ENCODE results near the gene ARL14EP. TPM values are rescaled to one million over a fixed set of nuclear protein-coding genes. Genes with fewer than 3 reads are reported as not detected.

The ARL14EP gene
- total RNA-seq, 1 donor from 2014 or later = 25.4 TPM

- Mint-ChIP-seq H3K27me3 (ENCODE audit: low read depth, unreplicated experiment) (peaks cover 1% of the 10 kb centered on the region), H3K36me3 (ENCODE audit: low read depth, unreplicated experiment) (no peaks in the 10 kb centered on the region), H3K27ac (ENCODE audit: unreplicated experiment) (no peak overlapping the region), H3K4me3 (ENCODE audit: unreplicated experiment) (no peak overlapping the region), H3K9me3 (ENCODE audit: unreplicated experiment) (peaks cover 2% of the 10 kb centered on the region), H3K4me1 (ENCODE audit: low read depth, unreplicated experiment) (peaks cover 6% of the 10 kb centered on the region)
- H3K9me3 ChIP-seq (ENCODE audit: insufficient read depth, low read depth, low read length) = no peaks in the 10 kb centered on the region
- H3K9ac ChIP-seq (ENCODE audit: low read length) = no peak overlapping the region
- no peaks in the 10 kb centered on the region for H3K4me1 ChIP-seq (ENCODE audit: insufficient read depth, low read length)
- H2AFZ ChIP-seq (ENCODE audit: low read depth, low read length) = no peak overlapping the region
- H3K36me3 ChIP-seq (ENCODE audit: insufficient read depth, low read length) = no peaks in the 10 kb centered on the region
- H4K20me1 ChIP-seq (ENCODE audit: insufficient read depth, low read length) = no peaks in the 10 kb centered on the region
- H3K4me3 ChIP-seq (ENCODE audit: insufficient read depth, low read depth, low read length) = no peak overlapping the region
- FAIRE-seq (no peak), DNase-seq (ENCODE audit: low read depth) (no peak)
- H3K27me3 ChIP-seq (ENCODE audit: insufficient read depth, low read length) = no peaks in the 10 kb centered on the region
- no peaks in the 10 kb centered on the region for H3K79me2 ChIP-seq (ENCODE audit: insufficient read depth, low read length)
- TF ChIP-seq CTCF (IDR thresholded peaks at IDR 0.05; ENCODE audit: insufficient read depth, low read depth, low read length) (no peak), EZH2 (IDR thresholded peaks at IDR 0.05; ENCODE audit: insufficient read depth, low read length) (no peak)
- no peak overlapping the region for H3K4me2 ChIP-seq (ENCODE audit: low read length)
- no peak overlapping the region for H3K27ac ChIP-seq (ENCODE audit: low read depth, low read length)
Observed at GRCh38 chr11:30364139-30364836, 41.4 kb downstream of the ARL14EP start.

GRCh38 chr11:30364837-30365482, 42.1 kb downstream of the ARL14EP start:
- no peak for TF ChIP-seq CTCF (IDR thresholded peaks at IDR 0.05; ENCODE audit: insufficient read depth, low read depth, low read length)
- TF ChIP-seq EZH2 (IDR thresholded peaks at IDR 0.05; ENCODE audit: insufficient read depth, low read length) = no peak
- no peak overlapping the region for H2AFZ ChIP-seq (ENCODE audit: low read depth, low read length)
- H3K4me1 Mint-ChIP-seq (ENCODE audit: low read depth, unreplicated experiment) = peaks cover 6% of the 10 kb centered on the region
- FAIRE-seq (no peak), DNase-seq (ENCODE audit: low read depth) (no peak)
- H3K27ac Mint-ChIP-seq (ENCODE audit: unreplicated experiment) = no peak overlapping the region
- H3K4me1 ChIP-seq (ENCODE audit: insufficient read depth, low read length) = no peaks in the 10 kb centered on the region
- no peak overlapping the region for H3K9ac ChIP-seq (ENCODE audit: low read length)
- H3K4me3 ChIP-seq (ENCODE audit: insufficient read depth, low read depth, low read length) = no peak overlapping the region
- peaks cover under 1% of the 10 kb centered on the region for H3K9me3 Mint-ChIP-seq (ENCODE audit: unreplicated experiment)
- H3K36me3 ChIP-seq (ENCODE audit: insufficient read depth, low read length) = no peaks in the 10 kb centered on the region
- H3K4me3 Mint-ChIP-seq (ENCODE audit: unreplicated experiment) = no peak overlapping the region
- H3K79me2 ChIP-seq (ENCODE audit: insufficient read depth, low read length) = no peaks in the 10 kb centered on the region
- no peaks in the 10 kb centered on the region for H3K27me3 ChIP-seq (ENCODE audit: insufficient read depth, low read length)
- no peaks in the 10 kb centered on the region for H3K27me3 Mint-ChIP-seq (ENCODE audit: low read depth, unreplicated experiment)
- H4K20me1 ChIP-seq (ENCODE audit: insufficient read depth, low read length) = no peaks in the 10 kb centered on the region
- H3K9me3 ChIP-seq (ENCODE audit: insufficient read depth, low read depth, low read length) = no peaks in the 10 kb centered on the region
- H3K36me3 Mint-ChIP-seq (ENCODE audit: low read depth, unreplicated experiment) = no peaks in the 10 kb centered on the region
- no peak overlapping the region for H3K27ac ChIP-seq (ENCODE audit: low read depth, low read length)
- no peak overlapping the region for H3K4me2 ChIP-seq (ENCODE audit: low read length)
